Esophagus muscularis mucosa (tissue), 2 donors: ENCODE results near the gene KLC1.

Source experiments
- POLR2A ChIP-seq: fragments of 450-650 bp; IDR thresholded peaks from one replicate; pipeline ENCODE4 v1.6.1; 2017; ENCODE audit warnings: antibody characterized with exemption, moderate library complexity, mild to moderate bottlenecking, low read depth
- POLR2AphosphoS5 ChIP-seq, 2 donors: sonication (generic); formaldehyde crosslinking; IDR thresholded peaks; one replicate each; pipeline ENCODE4 v1.6.1; 2017; ENCODE audit warnings: antibody characterized with exemption in 2 of 2

DNA sequence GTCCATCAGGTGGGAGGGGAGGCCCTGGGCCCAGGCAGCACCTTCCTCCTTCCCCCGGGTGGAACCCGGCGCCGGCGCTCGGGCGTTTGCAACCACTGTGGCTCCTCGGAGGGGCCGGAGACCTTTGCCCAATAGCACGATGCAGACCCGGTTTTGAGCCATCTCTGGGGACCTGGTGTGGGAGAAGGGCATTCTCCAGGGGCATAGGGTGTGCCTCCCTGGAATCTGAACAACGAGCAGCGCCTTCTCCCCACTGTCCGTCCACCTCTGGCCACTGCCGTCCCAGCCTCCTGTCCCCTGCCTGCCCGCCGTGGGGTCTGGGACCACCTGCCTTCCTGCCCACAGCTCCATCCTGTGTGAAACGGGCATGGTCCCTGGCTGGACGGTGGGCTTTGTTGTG, 99.1 kb downstream of the KLC1 start:
- TF ChIP-seq POLR2A (no peak), POLR2AphosphoS5 (IDR thresholded peaks at IDR 0.05) (no peak)
